Fibroblast of lung (primary cell): ENCODE measurements around the gene CRABP2.

Source experiments
- EZH2 ChIP-seq: IDR thresholded peaks from 2 replicates; pipeline ENCODE4 v1.5.1; 2012; ENCODE audit warnings: low read length, control low read depth, mild to moderate bottlenecking; ENCODE audit errors: missing control alignments
- TF ChIP-seq, protein P1 (sequence below), 2 donors: IDR thresholded peaks in 1 of 2; conservative IDR thresholded peaks in 1 of 2; 1 replicate in 1 of 2; 2 replicates in 1 of 2; pipeline ENCODE4 v1.5.1; 2011 to 2012; ENCODE audit warnings: low read length in 2 of 2, control low read depth in 1 of 2, inconsistent platforms in 1 of 2, low read depth in 1 of 2, mild to moderate bottlenecking in 1 of 2

GRCh38 chr1:156752843-156753482 is 47.6 kb upstream of the CRABP2 start:
- TF ChIP-seq, protein P1, sequence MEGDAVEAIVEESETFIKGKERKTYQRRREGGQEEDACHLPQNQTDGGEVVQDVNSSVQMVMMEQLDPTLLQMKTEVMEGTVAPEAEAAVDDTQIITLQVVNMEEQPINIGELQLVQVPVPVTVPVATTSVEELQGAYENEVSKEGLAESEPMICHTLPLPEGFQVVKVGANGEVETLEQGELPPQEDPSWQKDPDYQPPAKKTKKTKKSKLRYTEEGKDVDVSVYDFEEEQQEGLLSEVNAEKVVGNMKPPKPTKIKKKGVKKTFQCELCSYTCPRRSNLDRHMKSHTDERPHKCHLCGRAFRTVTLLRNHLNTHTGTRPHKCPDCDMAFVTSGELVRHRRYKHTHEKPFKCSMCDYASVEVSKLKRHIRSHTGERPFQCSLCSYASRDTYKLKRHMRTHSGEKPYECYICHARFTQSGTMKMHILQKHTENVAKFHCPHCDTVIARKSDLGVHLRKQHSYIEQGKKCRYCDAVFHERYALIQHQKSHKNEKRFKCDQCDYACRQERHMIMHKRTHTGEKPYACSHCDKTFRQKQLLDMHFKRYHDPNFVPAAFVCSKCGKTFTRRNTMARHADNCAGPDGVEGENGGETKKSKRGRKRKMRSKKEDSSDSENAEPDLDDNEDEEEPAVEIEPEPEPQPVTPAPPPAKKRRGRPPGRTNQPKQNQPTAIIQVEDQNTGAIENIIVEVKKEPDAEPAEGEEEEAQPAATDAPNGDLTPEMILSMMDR (conservative IDR thresholded peaks at IDR 0.05 in 1 of 2, IDR thresholded peaks at IDR 0.05 in 1 of 2; ENCODE audit: low read depth in 1 of 2, low read length in 2 of 2): no peak
- no peak for TF ChIP-seq EZH2
